Mammary epithelial cell (primary cell): ENCODE data around the gene CYSLTR1.

Experiments
- CTCF ChIP-seq, 2 donors: IDR thresholded peaks in 1 of 2; conservative IDR thresholded peaks in 1 of 2; 2 replicates each; pipeline ENCODE4 v1.5.1; 2011 to 2012; ENCODE audit warnings: inconsistent platforms in 2 of 2, low read length in 2 of 2, mild to moderate bottlenecking in 2 of 2, control low read depth in 1 of 2, low read depth in 1 of 2; ENCODE audit not compliant: insufficient read depth in 1 of 2; ENCODE audit errors: extremely low read depth in 1 of 2
- EZH2 ChIP-seq: IDR thresholded peaks from 2 replicates; pipeline ENCODE4 v1.6.1; 2012; ENCODE audit warnings: low read length, inconsistent platforms, borderline replicate concordance

DNA sequence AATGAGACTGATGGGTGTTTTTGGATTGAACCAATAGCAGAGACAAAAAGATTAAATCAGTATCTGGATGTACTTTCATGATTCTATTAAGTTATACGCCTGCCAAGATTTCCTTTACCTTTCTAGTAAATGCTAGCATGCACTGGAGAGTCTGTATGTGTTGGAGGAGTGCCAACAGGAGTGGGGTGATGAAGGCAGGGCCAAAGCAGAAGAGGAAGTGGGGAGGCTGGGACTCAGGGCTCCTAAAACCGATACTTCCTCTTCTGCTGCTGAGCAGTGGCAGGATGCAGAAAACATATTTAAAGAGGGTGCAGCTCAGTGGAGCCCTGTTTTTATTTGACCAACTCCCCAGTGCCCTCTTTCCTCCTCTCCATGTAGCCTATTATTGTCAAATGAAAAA is 5.6 kb downstream of the CYSLTR1 start:
- TF ChIP-seq CTCF (conservative IDR thresholded peaks at IDR 0.05 in 1 of 2, IDR thresholded peaks at IDR 0.05 in 1 of 2; ENCODE audit: extremely low read depth in 1 of 2, insufficient read depth in 1 of 2, low read depth in 1 of 2, low read length in 2 of 2) (no peak), EZH2 (no peak)
